ENCODE data around the gene CDC25C.

Gene CDC25C

DNA sequence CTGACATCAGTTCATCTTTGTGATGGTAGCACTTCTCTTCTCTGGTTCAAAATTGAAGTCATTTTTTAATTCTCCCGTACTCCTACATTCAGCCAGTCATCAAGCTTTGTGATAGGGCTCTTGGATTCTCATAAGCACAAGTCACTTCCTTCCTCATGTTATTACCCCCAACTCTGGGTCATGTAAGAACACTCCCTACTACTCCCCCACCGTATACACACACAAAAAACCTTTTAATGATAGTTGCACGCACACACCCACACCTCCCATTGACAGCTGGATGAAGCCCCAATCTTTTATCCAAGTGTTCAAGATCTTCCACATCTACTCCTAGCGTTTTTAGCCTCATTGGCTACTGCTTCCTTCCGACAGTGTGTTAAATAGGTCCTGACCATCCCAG lies 37.7 kb upstream of the CDC25C start:
- DNase-seq (ENCODE audit: low spot score): no peak
- POLR2A ChIA-PET (ENCODE audit: low non-redundant PET): no interaction called here
- CTCF ChIA-PET: interaction anchor here (0.8 to 3.8 kb wide), 2 partner anchors 9 to 17 kb away, joined by 3 to 35 read pairs; partner anchors contain the start of gene KDM3B
- no peak for TF ChIP-seq CTCF (conservative IDR thresholded peaks at IDR 0.05; ENCODE audit: low read depth)
- no peak overlapping the region for H3K27ac ChIP-seq

DNA sequence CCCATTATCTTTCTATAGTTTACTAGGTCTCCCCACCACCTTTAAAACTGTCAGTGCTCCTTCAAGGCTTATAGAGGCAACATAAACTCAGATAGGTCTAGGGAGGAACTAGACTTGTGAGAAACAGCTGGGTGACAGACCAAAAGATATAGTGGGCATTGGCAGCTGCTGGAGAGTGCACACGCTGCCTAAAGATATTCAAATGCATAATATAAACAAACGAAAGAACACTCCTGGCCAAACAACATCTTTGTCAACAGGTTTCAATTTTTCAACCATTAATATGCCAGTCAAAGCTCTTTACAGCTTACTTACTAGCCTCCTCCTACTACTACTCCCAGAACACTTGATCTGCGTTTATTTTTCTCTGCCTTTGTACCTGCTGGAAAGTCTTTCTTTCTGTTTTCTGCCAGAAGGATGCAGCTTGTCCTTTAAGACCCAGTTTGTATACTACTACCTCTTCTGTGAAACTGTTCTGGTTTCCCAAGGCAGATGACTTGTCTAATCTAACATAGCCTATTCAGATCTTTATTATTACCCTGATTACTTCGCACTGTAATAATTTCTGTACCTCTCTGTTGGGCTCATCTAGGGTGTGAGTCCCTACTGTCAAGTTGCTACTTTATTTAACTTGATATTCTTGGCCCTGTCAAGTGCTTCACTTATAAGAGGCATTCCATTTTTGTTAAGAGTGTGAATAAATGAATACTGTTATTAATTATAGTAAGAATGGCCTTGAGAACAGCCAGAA lies 35.2 kb upstream of the CDC25C start:
- no peak for DNase-seq (ENCODE audit: low spot score)
- H3K27ac ChIP-seq: no peak overlapping the region
- ChIA-PET CTCF (interaction anchor here (0.7 to 2.4 kb wide), 2 partner anchors 15 to 1425 kb away, joined by 3 to 9 read pairs; partner anchors contain the start of gene KDM3B), POLR2A (ENCODE audit: low non-redundant PET) (no interaction called here)
- TF ChIP-seq CTCF (conservative IDR thresholded peaks at IDR 0.05; ENCODE audit: low read depth): no peak

GRCh38 chr5:138364576-138364975 lies 33.0 kb upstream of the CDC25C start:
- POLR2A ChIA-PET (ENCODE audit: low non-redundant PET): no interaction called here
- no peak overlapping the region for H3K27ac ChIP-seq
- TF ChIP-seq CTCF (conservative IDR thresholded peaks at IDR 0.05; ENCODE audit: low read depth): no peak
- CTCF ChIA-PET: interaction anchor here (2.4 kb wide), 1 partner anchor 12 kb away, joined by 9 read pairs; the partner anchor contains the start of gene KDM3B
- DNase-seq (ENCODE audit: low spot score): no peak

DNA sequence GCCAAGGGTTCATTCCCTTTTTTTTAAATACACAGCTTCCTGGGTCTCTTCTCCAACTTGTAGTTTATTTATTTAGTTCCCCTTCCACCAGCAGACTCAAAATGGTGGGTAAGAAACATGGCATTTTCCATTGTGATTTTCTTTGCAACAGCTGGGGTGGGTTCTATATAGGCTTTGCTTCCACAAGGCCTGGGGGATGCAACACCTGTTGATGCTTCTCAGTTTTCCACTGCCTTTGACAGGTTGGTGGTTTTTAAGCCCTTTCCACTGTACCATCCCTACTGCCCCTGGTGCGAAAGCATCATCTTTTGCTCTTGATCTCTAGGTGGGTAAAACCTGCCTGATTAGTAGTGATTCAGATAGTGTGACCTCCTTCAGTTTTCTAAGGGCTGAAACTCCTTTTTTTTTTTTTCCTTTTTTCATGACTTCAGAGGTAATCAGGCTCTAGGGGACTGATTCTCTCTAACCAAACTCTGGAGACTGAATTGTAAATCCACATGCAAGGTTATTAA lies 29.4 kb upstream of the CDC25C start:
- no peak overlapping the region for H3K27ac ChIP-seq
- ChIA-PET POLR2A (ENCODE audit: low non-redundant PET) (no interaction called here), CTCF (interaction anchor here (2.5 kb wide), 1 partner anchor 9 kb away, joined by 7 read pairs; the partner anchor contains the start of gene KDM3B)
- DNase-seq (ENCODE audit: low spot score): no peak
- no peak for TF ChIP-seq CTCF (conservative IDR thresholded peaks at IDR 0.05; ENCODE audit: low read depth)

DNA sequence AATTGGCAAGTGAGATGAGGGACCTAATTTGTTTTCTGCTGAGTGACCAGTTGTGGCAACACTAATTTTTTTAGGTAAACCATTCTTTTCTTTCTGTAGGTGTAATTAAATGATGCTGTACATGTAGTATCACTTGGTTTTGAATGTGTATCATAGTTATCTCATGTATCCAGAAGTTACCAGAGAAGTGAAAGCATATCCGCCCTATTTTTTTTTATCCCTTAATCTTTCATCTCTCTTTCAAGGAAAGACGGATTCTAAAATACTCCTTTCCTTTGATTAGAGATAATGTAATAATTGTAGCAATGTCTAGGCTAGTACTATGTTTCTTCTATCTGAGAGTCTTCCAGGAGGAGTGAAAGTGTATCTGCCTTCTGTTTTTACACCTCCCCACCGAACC lies 28.0 kb upstream of the CDC25C start:
- H3K27ac ChIP-seq: no peak overlapping the region
- no peak for DNase-seq (ENCODE audit: low spot score)
- no peak for TF ChIP-seq CTCF (conservative IDR thresholded peaks at IDR 0.05; ENCODE audit: low read depth)
- ChIA-PET CTCF (no interaction called here), POLR2A (ENCODE audit: low non-redundant PET) (no interaction called here)

- CTCF ChIA-PET: interaction anchor here (0.6 to 1.2 kb wide), 3 partner anchors 13 to 127 kb away, joined by 3 read pairs; partner anchors contain the start of gene FAM53C
These were observed 23.3 kb upstream of the CDC25C start for GRCh38 chr5:138354926-138355378.

More at GRCh38 chr5:138354926-138355378, 23.3 kb upstream of the CDC25C start:
- DNase-seq (ENCODE audit: low spot score): peak; percentile 93
- H3K27ac ChIP-seq: no peak overlapping the region
- POLR2A ChIA-PET (ENCODE audit: low non-redundant PET): interaction anchor here (0.6 kb wide), 1 partner anchor 76 kb away, joined by 3 read pairs; no protein-coding TSS in a partner anchor
- TF ChIP-seq CTCF (conservative IDR thresholded peaks at IDR 0.05; ENCODE audit: low read depth): no peak

All from RWPE1 (cell line).